Measurements from ENCODE around the gene TBC1D14. TPM values are rescaled to one million over a fixed set of nuclear protein-coding genes. Genes with fewer than 3 reads are reported as not detected.
A peak's percentile ranks its signal among the peaks of the same experiment; 100 is the strongest.

The TBC1D14 gene
- total RNA-seq, 2 donors from 2014 or later: 42.3 to 43.5 TPM

- peak overlapping the region; percentile 91 for H3K4me3 ChIP-seq (ENCODE audit: low read length)
- WGBS, 2 experiments (ENCODE audit: insufficient coverage in 1 of 2, insufficient read length in 1 of 2): 5 to 8% methylated on average over 9 to 13 of the region's 13 CpGs
- Mint-ChIP-seq H3K27ac (peak overlapping the region; percentile 58), H3K36me3 (ENCODE audit: low read depth) (peaks cover 26% of the 10 kb centered on the region), H3K27me3 (ENCODE audit: insufficient read depth) (peaks cover 22% of the 10 kb centered on the region), H3K4me1 (peaks cover 8% of the 10 kb centered on the region), H3K4me3 (peak overlapping the region; percentile 71), H3K9me3 (no peaks in the 10 kb centered on the region)
- TF ChIP-seq, protein P1, sequence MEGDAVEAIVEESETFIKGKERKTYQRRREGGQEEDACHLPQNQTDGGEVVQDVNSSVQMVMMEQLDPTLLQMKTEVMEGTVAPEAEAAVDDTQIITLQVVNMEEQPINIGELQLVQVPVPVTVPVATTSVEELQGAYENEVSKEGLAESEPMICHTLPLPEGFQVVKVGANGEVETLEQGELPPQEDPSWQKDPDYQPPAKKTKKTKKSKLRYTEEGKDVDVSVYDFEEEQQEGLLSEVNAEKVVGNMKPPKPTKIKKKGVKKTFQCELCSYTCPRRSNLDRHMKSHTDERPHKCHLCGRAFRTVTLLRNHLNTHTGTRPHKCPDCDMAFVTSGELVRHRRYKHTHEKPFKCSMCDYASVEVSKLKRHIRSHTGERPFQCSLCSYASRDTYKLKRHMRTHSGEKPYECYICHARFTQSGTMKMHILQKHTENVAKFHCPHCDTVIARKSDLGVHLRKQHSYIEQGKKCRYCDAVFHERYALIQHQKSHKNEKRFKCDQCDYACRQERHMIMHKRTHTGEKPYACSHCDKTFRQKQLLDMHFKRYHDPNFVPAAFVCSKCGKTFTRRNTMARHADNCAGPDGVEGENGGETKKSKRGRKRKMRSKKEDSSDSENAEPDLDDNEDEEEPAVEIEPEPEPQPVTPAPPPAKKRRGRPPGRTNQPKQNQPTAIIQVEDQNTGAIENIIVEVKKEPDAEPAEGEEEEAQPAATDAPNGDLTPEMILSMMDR (conservative IDR thresholded peaks at IDR 0.05): no peak
- H3K27ac ChIP-seq (ENCODE audit: low read depth, low read length): no peak overlapping the region
- H3K9ac ChIP-seq (ENCODE audit: extremely low read depth, low read length, poor library complexity, severe bottlenecking): peak overlapping the region; percentile 55
- H3K36me3 ChIP-seq (ENCODE audit: control insufficient read depth, insufficient read depth, low read length): peaks cover 28% of the 10 kb centered on the region
- H3K4me1 ChIP-seq (ENCODE audit: control insufficient read depth, insufficient read depth, low read length): no peaks in the 10 kb centered on the region
- no peaks in the 10 kb centered on the region for H3K9me3 ChIP-seq (ENCODE audit: control insufficient read depth, low read length)
- DNase-seq: no peak
- H3K27me3 ChIP-seq (ENCODE audit: control insufficient read depth, insufficient read depth, low read length, poor library complexity, severe bottlenecking): peaks cover 21% of the 10 kb centered on the region
Observed at GRCh38 chr4:7067126-7067451, 157.5 kb downstream of the TBC1D14 start.

DNA sequence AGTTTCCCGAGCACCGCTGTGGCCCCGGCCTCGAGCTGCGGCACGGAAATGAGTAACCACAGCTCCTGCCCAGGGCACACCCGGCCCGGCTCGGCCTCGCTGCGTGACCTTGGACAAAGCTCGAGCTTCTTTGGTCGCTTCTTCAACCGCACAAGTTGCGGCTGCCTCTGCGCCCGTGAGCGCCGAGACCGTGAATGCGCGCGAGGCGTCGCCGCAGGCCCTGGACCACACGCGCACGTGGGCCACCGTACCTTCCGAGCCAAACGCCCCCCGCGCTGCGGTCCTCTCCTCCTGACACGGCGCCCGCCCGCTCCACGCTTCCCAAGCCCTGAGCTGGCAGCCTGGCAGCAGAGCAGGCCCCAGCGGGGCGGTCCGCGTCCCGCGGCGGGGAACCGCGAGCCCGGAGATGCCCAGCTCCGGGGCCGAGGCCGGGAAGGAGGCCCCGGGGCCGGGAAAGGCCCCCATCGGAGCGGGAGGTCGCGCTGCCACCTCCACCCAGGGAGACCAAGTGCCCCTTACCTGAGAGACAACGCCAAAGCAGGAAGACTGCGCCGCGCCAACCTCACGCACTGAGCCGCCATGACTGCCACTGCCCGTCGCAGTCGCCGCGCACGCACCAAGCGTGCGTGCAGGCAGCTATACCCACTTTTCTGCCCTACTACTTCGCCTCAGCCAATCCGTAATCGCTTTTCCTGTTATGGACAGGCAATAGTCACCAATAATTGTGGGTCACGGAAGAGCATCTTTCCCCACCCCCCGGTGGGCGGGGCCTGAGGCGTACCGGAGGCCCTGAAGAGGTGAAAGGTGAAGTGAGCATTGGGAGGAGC, 158.0 kb downstream of the TBC1D14 start, which contains the start of gene GRPEL1:
GRPEL1 (minus strand) TSS at position 613 of the 827 bp plus-strand sequence; CDS start at position 581, 32 bp downstream.
- peak within 1 kb of the TSS; percentile 55 for H3K9ac ChIP-seq (ENCODE audit: extremely low read depth, low read length, poor library complexity, severe bottlenecking)
- TF ChIP-seq, protein P1 (conservative IDR thresholded peaks at IDR 0.05): no peak
- H3K4me1 ChIP-seq (ENCODE audit: control insufficient read depth, insufficient read depth, low read length): no peaks in the 10 kb centered on the region
- no peaks in the 10 kb centered on the region for H3K9me3 ChIP-seq (ENCODE audit: control insufficient read depth, low read length)
- peak; percentile 100 for DNase-seq
- H3K9me3 Mint-ChIP-seq: no peaks in the 10 kb centered on the region
- 0% methylated on average over 60 to 81 of the region's 81 CpGs for WGBS, 2 experiments (ENCODE audit: insufficient coverage in 1 of 2, insufficient read length in 1 of 2)
- peak within 1 kb of the TSS; percentile 91 for H3K4me3 ChIP-seq (ENCODE audit: low read length)
- peak within 1 kb of the TSS; percentile 71 for H3K4me3 Mint-ChIP-seq
- H3K27me3 Mint-ChIP-seq (ENCODE audit: insufficient read depth): peaks cover 25% of the 10 kb centered on the region
- H3K36me3 ChIP-seq (ENCODE audit: control insufficient read depth, insufficient read depth, low read length): peaks cover 25% of the 10 kb centered on the region
- peak within 1 kb of the TSS; percentile 74 for H3K27ac Mint-ChIP-seq
- peaks cover 22% of the 10 kb centered on the region for H3K36me3 Mint-ChIP-seq (ENCODE audit: low read depth)
- peak within 1 kb of the TSS; percentile 32 for H3K27ac ChIP-seq (ENCODE audit: low read depth, low read length)
- peaks cover 22% of the 10 kb centered on the region for H3K27me3 ChIP-seq (ENCODE audit: control insufficient read depth, insufficient read depth, low read length, poor library complexity, severe bottlenecking)
- peaks cover 8% of the 10 kb centered on the region for H3K4me1 Mint-ChIP-seq

GRCh38 chr4:7068279-7068842, 158.7 kb downstream of the TBC1D14 start:
- Mint-ChIP-seq H3K9me3 (no peaks in the 10 kb centered on the region), H3K27ac (peak overlapping the region; percentile 74), H3K4me1 (peaks cover 8% of the 10 kb centered on the region), H3K27me3 (ENCODE audit: insufficient read depth) (peaks cover 25% of the 10 kb centered on the region), H3K36me3 (ENCODE audit: low read depth) (peaks cover 15% of the 10 kb centered on the region), H3K4me3 (peak overlapping the region; percentile 71)
- 0 to 1% methylated on average over 20 to 49 of the region's 50 CpGs for WGBS, 2 experiments (ENCODE audit: insufficient coverage in 1 of 2, insufficient read length in 1 of 2)
- Histone ChIP-seq H3K36me3 (ENCODE audit: control insufficient read depth, insufficient read depth, low read length) (peaks cover 19% of the 10 kb centered on the region), H3K27ac (ENCODE audit: low read depth, low read length) (no peak overlapping the region), H3K9me3 (ENCODE audit: control insufficient read depth, low read length) (no peaks in the 10 kb centered on the region), H3K4me1 (ENCODE audit: control insufficient read depth, insufficient read depth, low read length) (no peaks in the 10 kb centered on the region), H3K27me3 (ENCODE audit: control insufficient read depth, insufficient read depth, low read length, poor library complexity, severe bottlenecking) (peaks cover 22% of the 10 kb centered on the region), H3K4me3 (ENCODE audit: low read length) (peak overlapping the region; percentile 91), H3K9ac (ENCODE audit: extremely low read depth, low read length, poor library complexity, severe bottlenecking) (peak overlapping the region; percentile 34)
- TF ChIP-seq, protein P1 (conservative IDR thresholded peaks at IDR 0.05): no peak
- no peak for DNase-seq

Data from endodermal cell (in vitro differentiated cells).